Endothelial cell of umbilical vein (primary cell): ENCODE measurements around the gene DHRS2. TPM values are rescaled to one million over a fixed set of nuclear protein-coding genes. Genes with fewer than 3 reads are reported as not detected.

Source experiments
- BruUV-seq: library from RNA; stranded (reverse); fragments of 400-500 nt; replicated peaks from 2 replicates; lab custom pipeline; 2021; lab: Mats Ljungman, UMichigan
- CTCF ChIA-PET: fragments of 300-600, 350-600 bp; sonication (Branson Sonifier 250); formaldehyde crosslinking; loops from one replicate; lab custom pipeline; 2021; ENCODE audit warnings: antibody characterized with exemption, inconsistent platforms; lab: Charles Lee
- POLR2A ChIA-PET: fragments of 300-600, 350-600 bp; sonication (Branson Sonifier 250); formaldehyde crosslinking; loops from one replicate; lab custom pipeline; 2021; ENCODE audit warnings: antibody characterized with exemption, inconsistent platforms; lab: Charles Lee
- DNase-seq: peaks from one replicate; pipeline ENCODE4 v3.0.0-alpha.2; 2011; ENCODE audit warnings: low read depth, low spot score
- FAIRE-seq: peaks from 2 replicates; lab custom pipeline; 2011; peaks lifted over from hg19 to GRCh38; lab: Jason Lieb, UNC
- H2AFZ ChIP-seq: 2 replicates; pipeline ENCODE4 v1.6.0; 2012; ENCODE audit warnings: low read depth, low read length, control low read depth, inconsistent platforms
- H3K27ac ChIP-seq: 2 replicates; pipeline ENCODE4 v1.5.1; 2011; ENCODE audit warnings: low read depth, mild to moderate bottlenecking, control low read depth, low read length, moderate library complexity; ENCODE audit not compliant: insufficient read depth
- H3K27me3 ChIP-seq, 2 experiments: 2 replicates each; pipeline versions ENCODE4 v1.6.0 to v1.6.1; 2011; ENCODE audit warnings: low read length in 2 of 2, mixed read lengths in 1 of 2; ENCODE audit not compliant: control insufficient read depth in 2 of 2, insufficient read depth in 2 of 2
- H3K36me3 ChIP-seq, 2 experiments: 2 replicates in 1 of 2; 3 replicates in 1 of 2; pipeline ENCODE4 v1.5.1; 2011; ENCODE audit warnings: low read length in 2 of 2, mild to moderate bottlenecking in 1 of 2, moderate library complexity in 1 of 2; ENCODE audit not compliant: control insufficient read depth in 2 of 2, insufficient read depth in 2 of 2; ENCODE audit errors: extremely low read depth in 1 of 2
- H3K4me1 ChIP-seq: 3 replicates; pipeline ENCODE4 v1.5.1; 2011; ENCODE audit warnings: mild to moderate bottlenecking, low read length; ENCODE audit not compliant: control insufficient read depth, insufficient read depth; ENCODE audit errors: extremely low read depth
- H3K4me2 ChIP-seq: 2 replicates; pipeline ENCODE4 v1.6.1; 2011; ENCODE audit warnings: low read length, control low read depth, mixed read lengths; ENCODE audit not compliant: insufficient read depth
- H3K4me3 ChIP-seq, 3 experiments: fragments of 200-600 bp in 1 of 3; sonication (generic), shearing (Covaris generic) in 1 of 3; replicated peaks in 1 of 3; 2 replicates each; pipeline ENCODE4 v1.5.1; 2011 to 2016; ENCODE audit warnings: control low read depth in 3 of 3, low read length in 3 of 3, mild to moderate bottlenecking in 2 of 3, inconsistent platforms in 1 of 3, low read depth in 1 of 3, moderate library complexity in 1 of 3; ENCODE audit not compliant: insufficient read depth in 1 of 3
- H3K79me2 ChIP-seq: 2 replicates; pipeline ENCODE4 v1.6.0; 2012; ENCODE audit warnings: low read length, inconsistent platforms; ENCODE audit not compliant: control insufficient read depth, insufficient read depth
- H3K9ac ChIP-seq: replicated peaks from 2 replicates; pipeline ENCODE3; 2011; ENCODE audit warnings: low read length, control low read depth; ENCODE audit not compliant: insufficient read depth; ENCODE audit errors: extremely low read depth
- H3K9me1 ChIP-seq: replicated peaks from 3 replicates; pipeline ENCODE4 v1.6.0; 2011; ENCODE audit warnings: mild to moderate bottlenecking, low read length; ENCODE audit not compliant: control insufficient read depth, insufficient read depth; ENCODE audit errors: extremely low read depth
- H3K9me3 ChIP-seq: replicated peaks from 2 replicates; pipeline ENCODE4 v1.5.1; 2012; ENCODE audit warnings: low read length, inconsistent platforms; ENCODE audit not compliant: control insufficient read depth, insufficient read depth
- H4K20me1 ChIP-seq: replicated peaks from 2 replicates; pipeline ENCODE3; 2011; ENCODE audit warnings: mild to moderate bottlenecking, low read length; ENCODE audit not compliant: control insufficient read depth, insufficient read depth; ENCODE audit errors: extremely low read depth
- CTCF ChIP-seq, 2 donors: IDR thresholded peaks; 1 replicate in 1 of 2; 2 replicates in 1 of 2; pipeline ENCODE4 v1.5.1; 2011; ENCODE audit warnings: low read length in 2 of 2, mild to moderate bottlenecking in 2 of 2, moderate library complexity in 2 of 2, control low read depth in 1 of 2, inconsistent platforms in 1 of 2, low read depth in 1 of 2; ENCODE audit not compliant: insufficient read depth in 1 of 2; ENCODE audit errors: extremely low read depth in 1 of 2
- EZH2 ChIP-seq: IDR thresholded peaks from 2 replicates; pipeline ENCODE4 v1.6.1; 2012; ENCODE audit warnings: borderline replicate concordance, low read depth, mild to moderate bottlenecking, moderate library complexity, low read length, inconsistent platforms; ENCODE audit not compliant: severe bottlenecking
- FOS ChIP-seq: IDR thresholded peaks from 2 replicates; pipeline ENCODE4 v1.6.1; 2011; ENCODE audit warnings: mild to moderate bottlenecking, low read length, moderate library complexity, borderline replicate concordance; ENCODE audit not compliant: insufficient read depth
- GATA2 ChIP-seq: IDR thresholded peaks from 2 replicates; pipeline ENCODE4 v1.7.0; 2011; ENCODE audit warnings: low read depth, mild to moderate bottlenecking, moderate library complexity, mixed read lengths, low read length; ENCODE audit not compliant: insufficient read length, insufficient read depth
- JUN ChIP-seq: IDR thresholded peaks from 2 replicates; pipeline ENCODE4 v1.6.1; 2011; ENCODE audit warnings: borderline replicate concordance, low read depth; ENCODE audit not compliant: insufficient read length, insufficient read depth
- MAX ChIP-seq: IDR thresholded peaks from 2 replicates; pipeline ENCODE4 v1.6.1; 2011; ENCODE audit not compliant: insufficient read depth, insufficient read length
- MYC ChIP-seq: IDR thresholded peaks from one replicate; pipeline ENCODE4 v1.6.1; 2011; ENCODE audit warnings: mild to moderate bottlenecking, low read depth, low read length
- POLR2A ChIP-seq: IDR thresholded peaks from 2 replicates; pipeline ENCODE4 v1.6.1; 2012; ENCODE audit warnings: low read depth, mild to moderate bottlenecking, control low read depth, low read length
- POLR2AphosphoS5 ChIP-seq: IDR thresholded peaks from 2 replicates; pipeline ENCODE4 v1.6.1; 2012; ENCODE audit warnings: low read depth, mild to moderate bottlenecking, control low read depth, low read length, moderate library complexity; ENCODE audit not compliant: insufficient read depth
- dilution Hi-C: fragments of 300-500 bp; cut with MboI; formaldehyde crosslinking; loops from one replicate; pipeline ENCODE4 v1.15.0; 2019; ENCODE audit warnings: low sequenced_read_pairs; ENCODE audit not compliant: extremely low pct_ligation_motif_present
- intact Hi-C: fragments of 100-400 bp; cut with micrococcal nuclease; formaldehyde crosslinking; loops from one replicate; pipeline ENCODE4 v1.10.0; 2022
- polyA plus RNA-seq, 4 experiments: library from polyadenylated mRNA; depleted of rRNA in 3 of 4; stranded (reverse) in 3 of 4; unstranded in 1 of 4; fragments of >200 nt; gene quantifications; 2 replicates each; pipeline versions ENCODE4 v1.2.1 to v1.2.3, GENCODE V29; 2011 to 2012; ENCODE audit warnings: missing spikeins in 1 of 4
- total RNA-seq: library from RNA; stranded (reverse); gene quantifications from 2 replicates; pipeline ENCODE4 v1.2.3, GENCODE V29; 2021

Gene DHRS2
- total and polyA plus RNA-seq, 2 donors (not counting 3 experiments of a cell fraction or from before 2014, with no cell fraction given) = 0.10 TPM; not detected in 1

DNA sequence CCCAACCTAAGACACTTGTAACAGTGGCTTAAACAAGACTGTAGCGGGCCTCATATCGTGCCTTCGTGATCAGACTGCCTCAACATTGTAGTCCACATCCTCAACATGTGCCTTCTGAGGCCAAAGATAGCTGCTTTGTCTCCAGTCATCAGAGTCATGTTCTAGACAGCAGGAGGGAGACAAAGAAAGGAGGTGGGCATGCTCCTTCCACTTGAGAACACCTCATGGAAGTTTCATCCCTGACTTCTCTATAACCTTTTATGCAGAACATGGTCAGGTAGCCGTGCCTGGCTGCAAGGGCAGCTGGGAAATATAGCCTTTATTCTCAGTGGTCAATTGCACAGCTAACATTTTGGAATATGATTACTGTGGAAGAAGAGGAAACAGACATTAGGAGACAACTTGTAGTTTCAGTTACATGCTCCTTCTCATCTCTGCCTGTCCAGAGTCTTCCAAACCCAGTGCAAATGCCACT lies 25.3 kb upstream of the DHRS2 start:
- Histone ChIP-seq H4K20me1 (no peaks in the 10 kb centered on the region), H3K4me2 (no peak overlapping the region), H3K9ac (no peak overlapping the region), H3K9me1 (no peaks in the 10 kb centered on the region), H2AFZ (no peak overlapping the region), H3K9me3 (no peaks in the 10 kb centered on the region), H3K36me3 (no peaks in the 10 kb centered on the region), H3K79me2 (no peaks in the 10 kb centered on the region), H3K4me3 (no peak overlapping the region), H3K27me3 (no peaks in the 10 kb centered on the region), H3K27ac (no peak overlapping the region), H3K4me1 (no peaks in the 10 kb centered on the region)
- no TSS peak for BruUV-seq
- dilution Hi-C loops (no loop called here), intact Hi-C loops (no loop called here)
- TF ChIP-seq GATA2 (no peak), JUN (no peak), FOS (no peak), MYC (no peak), POLR2AphosphoS5 (no peak), POLR2A (no peak), MAX (no peak), EZH2 (no peak), CTCF (IDR thresholded peaks at IDR 0.05; ENCODE audit: extremely low read depth in 1 of 2, insufficient read depth in 1 of 2, low read depth in 1 of 2, low read length in 2 of 2) (no peak)
- no peak for DNase-seq
- CTCF ChIA-PET = interaction anchor here (1.1 to 1.4 kb wide), 2 partner anchors 21 to 22 kb away, joined by 3 read pairs; no protein-coding TSS in a partner anchor
- FAIRE-seq = no peak
- POLR2A ChIA-PET = no interaction called here
